ENCODE measurements around the gene NSRP1.
"Not testable (repeated sequence)": the region's sequence is repeated elsewhere in the genome, so short reads cannot be mapped to it uniquely, and the experiment has no call there.

The NSRP1 gene

DNA sequence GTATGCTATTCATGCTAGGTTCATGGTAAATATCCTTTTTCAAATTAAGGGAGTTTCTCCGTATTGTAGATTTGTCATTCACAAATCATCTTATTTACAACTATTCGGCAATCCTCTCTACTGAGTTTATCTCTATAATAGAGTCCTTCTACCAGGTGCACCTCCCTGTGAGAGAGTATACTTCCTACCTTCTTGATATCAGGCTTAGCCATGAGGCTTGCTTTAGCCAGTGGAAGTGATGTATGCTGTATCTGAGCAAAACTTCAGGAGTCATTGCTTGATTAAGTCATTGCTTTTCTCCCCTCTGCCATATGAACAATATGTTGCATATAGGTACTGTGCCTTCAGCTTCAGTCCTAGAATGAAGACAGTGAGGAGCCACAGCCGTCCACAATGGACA is 20.5 kb downstream of the NSRP1 start:
- DNase-seq (ENCODE audit: low read depth), result no peak
- no peak overlapping the region for H3K4me3 ChIP-seq (ENCODE audit: low read depth, low read length)
- TF ChIP-seq, protein P1, sequence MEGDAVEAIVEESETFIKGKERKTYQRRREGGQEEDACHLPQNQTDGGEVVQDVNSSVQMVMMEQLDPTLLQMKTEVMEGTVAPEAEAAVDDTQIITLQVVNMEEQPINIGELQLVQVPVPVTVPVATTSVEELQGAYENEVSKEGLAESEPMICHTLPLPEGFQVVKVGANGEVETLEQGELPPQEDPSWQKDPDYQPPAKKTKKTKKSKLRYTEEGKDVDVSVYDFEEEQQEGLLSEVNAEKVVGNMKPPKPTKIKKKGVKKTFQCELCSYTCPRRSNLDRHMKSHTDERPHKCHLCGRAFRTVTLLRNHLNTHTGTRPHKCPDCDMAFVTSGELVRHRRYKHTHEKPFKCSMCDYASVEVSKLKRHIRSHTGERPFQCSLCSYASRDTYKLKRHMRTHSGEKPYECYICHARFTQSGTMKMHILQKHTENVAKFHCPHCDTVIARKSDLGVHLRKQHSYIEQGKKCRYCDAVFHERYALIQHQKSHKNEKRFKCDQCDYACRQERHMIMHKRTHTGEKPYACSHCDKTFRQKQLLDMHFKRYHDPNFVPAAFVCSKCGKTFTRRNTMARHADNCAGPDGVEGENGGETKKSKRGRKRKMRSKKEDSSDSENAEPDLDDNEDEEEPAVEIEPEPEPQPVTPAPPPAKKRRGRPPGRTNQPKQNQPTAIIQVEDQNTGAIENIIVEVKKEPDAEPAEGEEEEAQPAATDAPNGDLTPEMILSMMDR (IDR thresholded peaks at IDR 0.05; ENCODE audit: insufficient read depth, low read depth, low read length, missing control alignments), result no peak

- not testable (repeated sequence) for DNase-seq (ENCODE audit: low read depth); H3K4me3 ChIP-seq (ENCODE audit: low read depth, low read length)
Observed at GRCh38 chr17:30147860-30148259, 31.2 kb downstream of the NSRP1 start.

DNA sequence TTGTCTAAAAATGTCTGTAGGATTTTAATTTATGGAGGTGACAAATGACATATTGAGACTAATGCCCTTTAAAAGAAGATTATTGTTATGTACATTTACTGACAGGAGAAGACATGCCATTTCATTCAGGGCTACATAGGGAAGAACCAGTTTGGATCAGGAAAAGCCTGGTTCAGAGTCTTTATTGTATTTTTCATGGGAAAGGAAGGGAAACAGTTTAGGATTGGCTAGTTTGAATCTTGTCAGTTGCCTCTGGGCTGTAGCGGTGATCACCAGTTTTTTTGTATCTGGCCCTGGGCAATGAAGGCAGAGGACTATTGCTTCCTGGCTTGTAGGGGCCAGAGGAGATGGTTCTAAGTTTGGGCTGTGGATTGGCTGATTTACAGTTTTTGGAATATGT is 31.8 kb downstream of the NSRP1 start:
- no peak for DNase-seq (ENCODE audit: low read depth)
- TF ChIP-seq, protein P1 (IDR thresholded peaks at IDR 0.05; ENCODE audit: insufficient read depth, low read depth, low read length, missing control alignments), result no peak
- H3K4me3 ChIP-seq (ENCODE audit: low read depth, low read length), result no peak overlapping the region

DNA sequence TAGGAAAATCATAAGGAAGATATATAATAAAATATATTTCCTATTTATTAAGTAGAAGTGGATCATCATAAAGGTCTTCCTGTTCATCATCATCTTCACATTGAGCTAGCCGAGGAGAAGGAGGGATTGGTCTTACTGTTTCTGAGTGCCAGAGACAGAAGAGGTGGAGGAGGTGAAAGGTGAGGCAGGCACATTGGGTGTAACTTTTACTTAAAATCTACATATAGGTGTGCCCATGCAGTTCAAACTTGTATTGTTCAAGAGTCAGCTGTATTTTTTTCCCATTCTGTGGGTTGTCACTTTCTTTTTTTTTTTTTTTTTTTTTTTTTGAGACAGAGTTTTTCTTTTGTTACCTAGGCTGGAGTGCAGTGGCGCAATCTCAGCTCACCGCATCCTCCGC is 34.9 kb downstream of the NSRP1 start:
- DNase-seq (ENCODE audit: low read depth), result no peak
- TF ChIP-seq, protein P1 (IDR thresholded peaks at IDR 0.05; ENCODE audit: insufficient read depth, low read depth, low read length, missing control alignments), result no peak
- no peak overlapping the region for H3K4me3 ChIP-seq (ENCODE audit: low read depth, low read length)

DNA sequence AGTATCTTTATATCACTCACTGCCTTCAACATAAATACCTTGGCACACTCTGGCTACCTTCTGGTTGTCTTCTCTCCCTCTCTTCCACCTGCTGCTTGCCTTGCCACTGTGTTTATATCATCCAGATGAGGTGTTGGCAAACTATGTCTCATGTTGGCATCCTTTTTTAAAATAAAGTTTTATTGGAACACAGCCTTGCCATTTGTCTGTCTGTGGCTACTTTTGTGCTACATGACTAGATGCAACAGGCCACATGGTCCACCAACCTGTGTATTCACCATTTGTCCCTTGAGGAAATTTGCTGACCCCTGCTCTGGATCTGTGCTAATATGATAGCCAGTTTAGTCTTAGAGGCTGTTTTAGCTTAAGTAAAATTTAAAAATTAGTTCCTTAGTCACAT is 36.8 kb downstream of the NSRP1 start:
- DNase-seq (ENCODE audit: low read depth), result no peak
- TF ChIP-seq, protein P1 (IDR thresholded peaks at IDR 0.05; ENCODE audit: insufficient read depth, low read depth, low read length, missing control alignments), result no peak
- H3K4me3 ChIP-seq (ENCODE audit: low read depth, low read length), result no peak overlapping the region

DNA sequence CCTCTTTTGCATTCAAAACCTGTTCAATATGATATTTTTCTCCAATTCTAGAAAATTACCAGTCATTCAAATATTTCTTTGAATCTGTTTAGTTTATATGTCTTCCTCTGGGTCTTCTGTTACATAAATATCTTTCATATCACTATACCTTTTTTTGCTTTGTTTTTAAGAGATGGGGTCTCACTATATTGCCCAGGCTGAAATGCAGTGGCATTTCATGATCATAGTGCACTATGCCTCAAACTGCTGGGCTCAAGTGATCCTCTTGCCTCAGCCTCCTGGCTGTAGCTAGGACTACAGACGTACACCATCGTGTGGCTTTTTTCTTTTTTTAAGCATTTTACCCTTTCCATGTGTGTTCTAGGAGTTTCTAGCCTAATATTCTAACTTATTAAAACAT is 38.8 kb downstream of the NSRP1 start:
- H3K4me3 ChIP-seq (ENCODE audit: low read depth, low read length), result no peak overlapping the region
- no peak for DNase-seq (ENCODE audit: low read depth)
- TF ChIP-seq, protein P1 (IDR thresholded peaks at IDR 0.05; ENCODE audit: insufficient read depth, low read depth, low read length, missing control alignments), result no peak

- DNase-seq (ENCODE audit: low read depth), result no peak
- TF ChIP-seq, protein P1 (IDR thresholded peaks at IDR 0.05; ENCODE audit: insufficient read depth, low read depth, low read length, missing control alignments), result no peak
- H3K4me3 ChIP-seq (ENCODE audit: low read depth, low read length), result no peak overlapping the region
Observed at GRCh38 chr17:30158896-30159625, 42.4 kb downstream of the NSRP1 start.
